HL-60/S4 treated with retinoic acid at 250 ng/mL for 4 days and 3 days (cell line): ENCODE measurements around the gene ILK.

Experiments used
- in situ Hi-C: fragments of 300-500 bp; cut with MboI; formaldehyde crosslinking; loops from 2 replicates; pipeline ENCODE4 v1.7.0; 2022; ENCODE audit warnings: low sequenced_read_pairs

The ILK gene

GRCh38 chr11:6572215-6572614 lies 31.4 kb upstream of the ILK start:
- in situ Hi-C loops, result no loop called here

GRCh38 chr11:6574816-6575715 lies 28.5 kb upstream of the ILK start:
- in situ Hi-C loops, result no loop called here

GRCh38 chr11:6576471-6577373 lies 26.9 kb upstream of the ILK start:
- in situ Hi-C loops, result no loop called here

- in situ Hi-C loops, result no loop called here
Observed at GRCh38 chr11:6578134-6578533, 25.4 kb upstream of the ILK start.

- in situ Hi-C loops, result no loop called here
Observed at GRCh38 chr11:6579681-6580080, 23.9 kb upstream of the ILK start.

- in situ Hi-C loops, result no loop called here
Observed at GRCh38 chr11:6583584-6583983, 20.0 kb upstream of the ILK start.

- in situ Hi-C loops, result no loop called here
Observed at GRCh38 chr11:6584528-6584927, 19.0 kb upstream of the ILK start.

GRCh38 chr11:6586434-6587359 lies 16.9 kb upstream of the ILK start:
- in situ Hi-C loops, result no loop called here

- in situ Hi-C loops, result no loop called here
Observed at GRCh38 chr11:6587360-6587953, 16.1 kb upstream of the ILK start.

GRCh38 chr11:6588018-6588417 lies 15.6 kb upstream of the ILK start:
- in situ Hi-C loops, result no loop called here

- in situ Hi-C loops, result no loop called here
Observed at GRCh38 chr11:6594142-6594768, 9.3 kb upstream of the ILK start.

- in situ Hi-C loops, result no loop called here
Observed at GRCh38 chr11:6596239-6596877, 7.2 kb upstream of the ILK start.

GRCh38 chr11:6598555-6598954 lies 5.0 kb upstream of the ILK start:
- in situ Hi-C loops, result no loop called here

GRCh38 chr11:6599449-6599848 lies 4.1 kb upstream of the ILK start:
- in situ Hi-C loops, result no loop called here

GRCh38 chr11:6599881-6600390 lies 3.6 kb upstream of the ILK start:
- in situ Hi-C loops, result no loop called here

GRCh38 chr11:6601041-6601461 lies 2.5 kb upstream of the ILK start:
- in situ Hi-C loops, result no loop called here

- in situ Hi-C loops, result no loop called here
Observed at GRCh38 chr11:6602096-6602940, 1.3 kb upstream of the ILK start.

GRCh38 chr11:6604081-6604626 lies 580 bp downstream of the ILK start:
- in situ Hi-C loops, result no loop called here
